Brain microvascular endothelial cell (primary cell): ENCODE data around the gene LMCD1.

Experiments
- DNase-seq: peaks from one replicate; pipeline ENCODE4 v3.0.0-alpha.2; 2020
- H3K27ac ChIP-seq: fragments of 250-450 bp; sonication (Bioruptor Pico); 2 replicates; pipeline ENCODE4 v1.5.1; 2020; ENCODE audit warnings: mild to moderate bottlenecking, moderate library complexity
- H3K27me3 ChIP-seq: fragments of 250-450 bp; sonication (Bioruptor Pico); replicated peaks from 2 replicates; pipeline ENCODE4 v1.5.1; 2020; ENCODE audit warnings: mild to moderate bottlenecking
- H3K36me3 ChIP-seq: fragments of 250-450 bp; sonication (Bioruptor Pico); replicated peaks from 2 replicates; pipeline ENCODE4 v1.5.1; 2020; ENCODE audit warnings: mild to moderate bottlenecking
- H3K4me3 ChIP-seq: 2 replicates; pipeline ENCODE4 v1.5.1; 2011; ENCODE audit warnings: low read depth, mild to moderate bottlenecking, control low read depth, low read length, moderate library complexity
- in situ Hi-C: cut with HindIII; loops from 2 replicates; pipeline ENCODE4 v1.10.0; 2017; ENCODE audit warnings: low sequenced_read_pairs, low pct_ligation_motif_present
- TF ChIP-seq, protein P1 (sequence below): IDR thresholded peaks from 2 replicates; pipeline ENCODE4 v1.5.1; 2011; ENCODE audit warnings: low read depth, mild to moderate bottlenecking, moderate library complexity, low read length, control low read depth, inconsistent platforms; ENCODE audit errors: missing control alignments

LMCD1 gene

GRCh38 chr3:8546609-8547008 is 45.0 kb downstream of the LMCD1 start:
- Histone ChIP-seq H3K4me3 (no peak overlapping the region), H3K36me3 (peaks cover 22% of the 10 kb centered on the region), H3K27ac (no peak overlapping the region), H3K27me3 (no peaks in the 10 kb centered on the region)
- TF ChIP-seq, protein P1, sequence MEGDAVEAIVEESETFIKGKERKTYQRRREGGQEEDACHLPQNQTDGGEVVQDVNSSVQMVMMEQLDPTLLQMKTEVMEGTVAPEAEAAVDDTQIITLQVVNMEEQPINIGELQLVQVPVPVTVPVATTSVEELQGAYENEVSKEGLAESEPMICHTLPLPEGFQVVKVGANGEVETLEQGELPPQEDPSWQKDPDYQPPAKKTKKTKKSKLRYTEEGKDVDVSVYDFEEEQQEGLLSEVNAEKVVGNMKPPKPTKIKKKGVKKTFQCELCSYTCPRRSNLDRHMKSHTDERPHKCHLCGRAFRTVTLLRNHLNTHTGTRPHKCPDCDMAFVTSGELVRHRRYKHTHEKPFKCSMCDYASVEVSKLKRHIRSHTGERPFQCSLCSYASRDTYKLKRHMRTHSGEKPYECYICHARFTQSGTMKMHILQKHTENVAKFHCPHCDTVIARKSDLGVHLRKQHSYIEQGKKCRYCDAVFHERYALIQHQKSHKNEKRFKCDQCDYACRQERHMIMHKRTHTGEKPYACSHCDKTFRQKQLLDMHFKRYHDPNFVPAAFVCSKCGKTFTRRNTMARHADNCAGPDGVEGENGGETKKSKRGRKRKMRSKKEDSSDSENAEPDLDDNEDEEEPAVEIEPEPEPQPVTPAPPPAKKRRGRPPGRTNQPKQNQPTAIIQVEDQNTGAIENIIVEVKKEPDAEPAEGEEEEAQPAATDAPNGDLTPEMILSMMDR, result no peak
- DNase-seq, result no peak
- in situ Hi-C loops, result no loop called here

DNA sequence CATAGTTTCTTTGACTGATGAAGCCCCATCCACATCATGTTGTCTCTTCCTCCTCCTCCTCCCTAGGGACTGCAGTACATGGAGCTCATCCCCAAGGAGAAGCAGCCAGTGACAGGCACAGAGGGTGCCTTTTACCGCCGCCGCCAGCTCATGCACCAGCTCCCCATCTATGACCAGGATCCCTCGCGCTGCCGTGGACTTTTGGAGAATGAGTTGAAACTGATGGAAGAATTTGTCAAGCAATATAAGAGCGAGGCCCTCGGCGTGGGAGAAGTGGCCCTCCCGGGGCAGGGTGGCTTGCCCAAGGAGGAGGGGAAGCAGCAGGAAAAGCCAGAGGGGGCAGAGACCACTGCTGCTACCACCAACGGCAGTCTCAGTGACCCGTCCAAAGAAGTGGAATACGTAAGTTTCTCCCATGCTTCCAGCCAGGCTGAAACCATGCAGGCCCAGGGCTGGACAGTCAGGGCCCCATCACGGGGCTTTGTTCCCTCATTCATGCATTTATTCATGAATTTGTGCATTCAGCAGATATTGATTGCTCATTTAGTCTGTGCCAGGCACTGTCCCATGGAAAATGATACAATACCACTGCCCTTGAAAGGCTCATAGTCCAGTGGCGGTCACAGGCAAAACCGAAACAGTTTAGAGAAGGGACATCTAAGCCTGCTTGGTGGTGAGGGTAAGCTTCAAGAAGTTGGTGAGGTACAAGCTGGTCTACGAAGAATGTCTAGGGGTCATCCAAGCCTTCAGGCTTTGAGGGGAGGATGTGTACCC is 47.1 kb downstream of the LMCD1 start:
- Histone ChIP-seq H3K36me3 (peaks cover 30% of the 10 kb centered on the region), H3K4me3 (no peak overlapping the region), H3K27ac (no peak overlapping the region), H3K27me3 (no peaks in the 10 kb centered on the region)
- TF ChIP-seq, protein P1, result no peak
- DNase-seq, result no peak
- in situ Hi-C loops, result no loop called here

DNA sequence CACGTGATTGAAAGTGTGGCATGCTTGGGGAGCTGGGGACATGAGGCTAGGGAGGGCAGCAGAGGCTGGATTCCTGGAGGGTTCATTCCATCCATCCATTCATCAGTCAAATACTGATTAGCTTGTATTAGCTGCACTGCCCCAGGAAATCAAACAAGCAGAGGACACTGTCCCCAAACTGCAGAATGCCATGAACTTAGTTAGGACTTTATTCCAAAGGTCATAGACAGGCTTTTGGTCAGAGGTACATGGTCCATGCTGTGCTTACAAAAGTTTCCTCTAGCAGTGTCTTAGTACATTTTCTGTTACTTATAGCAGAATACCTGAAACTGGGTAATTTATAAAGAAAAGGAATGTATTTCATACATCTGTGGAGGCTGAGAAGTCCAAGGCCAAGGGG is 47.7 kb downstream of the LMCD1 start:
- no peak for DNase-seq
- no peaks in the 10 kb centered on the region for H3K27me3 ChIP-seq
- in situ Hi-C loops, result no loop called here
- peaks cover 28% of the 10 kb centered on the region for H3K36me3 ChIP-seq
- no peak overlapping the region for H3K4me3 ChIP-seq
- TF ChIP-seq, protein P1, result no peak
- H3K27ac ChIP-seq, result no peak overlapping the region

- H3K4me3 ChIP-seq, result no peak overlapping the region
- H3K27ac ChIP-seq, result no peak overlapping the region
- in situ Hi-C loops, result no loop called here
- no peaks in the 10 kb centered on the region for H3K27me3 ChIP-seq
- H3K36me3 ChIP-seq, result peaks cover 28% of the 10 kb centered on the region
- DNase-seq, result no peak
- TF ChIP-seq, protein P1, result no peak
These were observed 49.0 kb downstream of the LMCD1 start for GRCh38 chr3:8550611-8551010.

GRCh38 chr3:8552223-8552762 is 50.7 kb downstream of the LMCD1 start:
- in situ Hi-C loops, result no loop called here
- DNase-seq, result no peak
- Histone ChIP-seq H3K27me3 (no peaks in the 10 kb centered on the region), H3K27ac (no peak overlapping the region), H3K4me3 (no peak overlapping the region), H3K36me3 (peaks cover 28% of the 10 kb centered on the region)
- TF ChIP-seq, protein P1, result no peak
